Tibial nerve (tissue), 4 donors: ENCODE results near the gene SHROOM3. TPM values are rescaled to one million over a fixed set of nuclear protein-coding genes. Genes with fewer than 3 reads are reported as not detected.

Source experiments
- DNase-seq, 2 donors: peaks; one replicate each; pipeline ENCODE4 v3.0.0-alpha.2; 2019; ENCODE audit warnings: low spot score in 2 of 2
- H3K27ac ChIP-seq, 4 donors: fragments of 200-600 bp; sonication (generic) in 3 of 4; one replicate each; pipeline ENCODE4 v1.5.1; 2017 to 2019; ENCODE audit warnings: mild to moderate bottlenecking in 1 of 4
- H3K27me3 ChIP-seq, 2 donors: fragments of 200-600 bp; sonication (generic) in 1 of 2; one replicate each; pipeline versions ENCODE4 v1.5.1 to v1.6.0; 2017 to 2019
- H3K36me3 ChIP-seq, 3 donors: fragments of 200-600 bp; sonication (generic); one replicate each; pipeline ENCODE4 v1.5.1; 2018 to 2019
- H3K4me1 ChIP-seq, 4 donors: fragments of 200-600 bp; sonication (generic) in 3 of 4; one replicate each; pipeline ENCODE4 v1.5.1; 2017 to 2019
- H3K4me3 ChIP-seq, 4 donors: fragments of 200-600 bp; sonication (generic) in 3 of 4; one replicate each; pipeline ENCODE4 v1.5.1; 2017 to 2019; ENCODE audit warnings: mild to moderate bottlenecking in 1 of 4, moderate library complexity in 1 of 4
- H3K9me3 ChIP-seq, 4 donors: fragments of 200-600 bp; sonication (generic) in 3 of 4; one replicate each; pipeline ENCODE4 v1.5.1; 2017 to 2019
- CTCF ChIP-seq, 5 experiments: fragments of 200-600 bp in 3 of 5; fragments of 450-650 bp in 2 of 5; sonication (generic) in 3 of 5; IDR thresholded peaks; one replicate each; pipeline ENCODE4 v1.5.1; 2016 to 2019; ENCODE audit warnings: antibody characterized with exemption in 5 of 5, mild to moderate bottlenecking in 3 of 5, moderate library complexity in 2 of 5
- EP300 ChIP-seq, 2 donors: sonication (generic); formaldehyde crosslinking; IDR thresholded peaks; one replicate each; pipeline ENCODE4 v1.6.1; 2017; ENCODE audit warnings: antibody characterized with exemption in 2 of 2, mild to moderate bottlenecking in 1 of 2
- POLR2A ChIP-seq, 2 donors: fragments of 450-650 bp; IDR thresholded peaks; one replicate each; pipeline ENCODE4 v1.6.1; 2017; ENCODE audit warnings: antibody characterized with exemption in 2 of 2, mild to moderate bottlenecking in 2 of 2, moderate library complexity in 2 of 2
- WGBS, 2 donors: methylation state at CpG; one replicate each; pipeline ENCODE4 v1.1.5; 2018; 5-methylcytosine and 5-hydroxymethylcytosine counted together
- total RNA-seq, 4 donors: library from RNA; depleted of rRNA; stranded (reverse); fragments of >200 nt; gene quantifications; one replicate each; pipeline ENCODE4 v1.1.0, GENCODE V29; 2016

The SHROOM3 gene
- total RNA-seq, 4 donors from 2014 or later, result 28.0 to 49.8 (median 37.9) TPM

- peaks cover 0 to 3% (median 0%) of the 10 kb centered on the region in 4 donors for H3K9me3 ChIP-seq
- peaks cover 0 to 9% (median 0%) of the 10 kb centered on the region in 4 donors for H3K4me1 ChIP-seq
- H3K4me3 ChIP-seq, result no peak overlapping the region
- WGBS, 2 donors, result 90% methylated on average over 7 of the region's 7 CpGs
- H3K27ac ChIP-seq, result no peak overlapping the region
- H3K36me3 ChIP-seq, result no peaks in the 10 kb centered on the region
- DNase-seq, result no peak
- no peak for TF ChIP-seq EP300 (IDR thresholded peaks at IDR 0.05)
- no peak for TF ChIP-seq POLR2A (IDR thresholded peaks at IDR 0.05)
- no peak for TF ChIP-seq CTCF (IDR thresholded peaks at IDR 0.05)
- H3K27me3 ChIP-seq, result no peaks in the 10 kb centered on the region
Observed at GRCh38 chr4:76457885-76458284, 22.9 kb downstream of the SHROOM3 start.

DNA sequence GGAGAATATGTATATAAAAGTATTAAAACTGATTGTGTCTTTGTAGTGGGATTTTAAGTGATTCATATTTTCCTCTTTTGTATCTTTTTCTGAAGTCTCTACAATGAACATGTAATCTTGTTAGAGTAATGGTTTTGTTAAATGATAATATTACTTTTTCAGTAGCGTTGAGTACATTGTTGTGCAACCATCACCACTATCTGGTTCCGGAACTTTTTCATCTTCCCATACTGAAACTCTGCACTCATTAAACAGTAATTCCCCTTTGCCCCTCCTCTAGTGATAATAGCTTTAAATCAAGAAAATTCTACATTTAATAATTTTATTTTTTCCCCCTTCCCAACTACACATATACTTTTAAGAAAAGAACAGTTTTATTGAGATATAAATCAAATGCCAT, 23.3 kb downstream of the SHROOM3 start:
- 61 to 92% methylated on average over 2 of the region's 2 CpGs for WGBS, 2 donors
- Histone ChIP-seq H3K27me3 (no peaks in the 10 kb centered on the region), H3K4me3 (no peak overlapping the region), H3K9me3 (peaks cover 0 to 7% (median 0%) of the 10 kb centered on the region in 4 donors), H3K36me3 (no peaks in the 10 kb centered on the region), H3K27ac (no peak overlapping the region), H3K4me1 (peaks cover 0 to 9% (median 0%) of the 10 kb centered on the region in 4 donors)
- DNase-seq, result no peak
- no peak for TF ChIP-seq CTCF (IDR thresholded peaks at IDR 0.05)
- no peak for TF ChIP-seq POLR2A (IDR thresholded peaks at IDR 0.05)
- no peak for TF ChIP-seq EP300 (IDR thresholded peaks at IDR 0.05)

GRCh38 chr4:76458825-76459224, 23.8 kb downstream of the SHROOM3 start:
- H3K4me1 ChIP-seq, result peaks cover 0 to 9% (median 0%) of the 10 kb centered on the region in 4 donors
- no peak overlapping the region for H3K4me3 ChIP-seq
- no peak for DNase-seq
- H3K27me3 ChIP-seq, result no peaks in the 10 kb centered on the region
- no peak overlapping the region for H3K27ac ChIP-seq
- H3K9me3 ChIP-seq, result peaks cover 0 to 13% (median 0%) of the 10 kb centered on the region in 4 donors
- whole genome bisulfite sequencing, 2 donors, result 37 to 48% methylated on average over 3 of the region's 3 CpGs
- TF ChIP-seq CTCF (IDR thresholded peaks at IDR 0.05) (no peak), EP300 (IDR thresholded peaks at IDR 0.05) (no peak), POLR2A (IDR thresholded peaks at IDR 0.05) (no peak)
- peaks cover 0 to 4% (median 0%) of the 10 kb centered on the region in 3 donors for H3K36me3 ChIP-seq

GRCh38 chr4:76459291-76459723, 24.3 kb downstream of the SHROOM3 start:
- no peak overlapping the region for H3K27ac ChIP-seq
- no peak for DNase-seq
- peaks cover 0 to 9% (median 0%) of the 10 kb centered on the region in 3 donors for H3K36me3 ChIP-seq
- peaks cover 0 to 16% (median 1%) of the 10 kb centered on the region in 4 donors for H3K9me3 ChIP-seq
- H3K4me1 ChIP-seq, result peaks cover 0 to 9% (median 0%) of the 10 kb centered on the region in 4 donors
- TF ChIP-seq EP300 (IDR thresholded peaks at IDR 0.05) (no peak), POLR2A (IDR thresholded peaks at IDR 0.05) (no peak), CTCF (IDR thresholded peaks at IDR 0.05) (no peak)
- H3K4me3 ChIP-seq, result no peak overlapping the region
- no peaks in the 10 kb centered on the region for H3K27me3 ChIP-seq
- WGBS, 2 donors, result 47% methylated on average over 11 of the region's 11 CpGs

DNA sequence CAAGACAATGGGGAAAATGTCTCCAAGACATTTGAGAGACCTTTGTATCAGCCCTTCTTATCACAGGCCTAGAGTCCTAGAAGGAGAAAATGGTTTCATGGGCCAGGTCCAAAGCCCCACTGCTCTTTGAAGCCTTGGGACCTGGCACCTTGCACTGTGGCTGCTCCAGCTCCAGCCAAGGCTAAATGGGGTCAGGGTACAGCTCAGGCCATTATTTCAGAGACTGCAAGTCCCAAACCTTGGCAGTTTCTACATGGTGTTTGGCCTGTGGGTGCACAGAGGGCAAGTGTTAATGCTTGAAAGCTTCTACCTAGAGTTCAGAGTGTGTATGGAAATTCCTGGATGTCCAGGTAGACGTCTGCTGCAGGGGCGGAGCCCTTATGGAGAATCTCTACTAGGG, 28.5 kb downstream of the SHROOM3 start:
- WGBS, 2 donors, result 91 to 100% methylated on average over 2 of the region's 2 CpGs
- H3K27me3 ChIP-seq, result no peaks in the 10 kb centered on the region
- H3K9me3 ChIP-seq, result peaks cover 0 to 16% (median 1%) of the 10 kb centered on the region in 4 donors
- H3K4me3 ChIP-seq, result no peak overlapping the region
- peaks cover 0 to 9% (median 0%) of the 10 kb centered on the region in 3 donors for H3K36me3 ChIP-seq
- no peak for TF ChIP-seq CTCF (IDR thresholded peaks at IDR 0.05)
- TF ChIP-seq EP300 (IDR thresholded peaks at IDR 0.05), result no peak
- TF ChIP-seq POLR2A (IDR thresholded peaks at IDR 0.05), result no peak
- DNase-seq, result no peak
- H3K4me1 ChIP-seq, result peaks cover 0 to 9% (median 0%) of the 10 kb centered on the region in 4 donors
- H3K27ac ChIP-seq, result no peak overlapping the region
